HG02885 (cell line): ENCODE data around the gene PAQR8.

Experiments used
- ATAC-seq: cut with Tn5 transposase; IDR thresholded peaks from one replicate; pipeline ENCODE4 v1.9.1; 2021; ENCODE audit warnings: mild to moderate bottlenecking; ENCODE audit not compliant: unreplicated experiment, poor library complexity

Gene PAQR8

GRCh38 chr6:52400313-52401041 is 38.5 kb downstream of the PAQR8 start:
- ATAC-seq, result no peak

DNA sequence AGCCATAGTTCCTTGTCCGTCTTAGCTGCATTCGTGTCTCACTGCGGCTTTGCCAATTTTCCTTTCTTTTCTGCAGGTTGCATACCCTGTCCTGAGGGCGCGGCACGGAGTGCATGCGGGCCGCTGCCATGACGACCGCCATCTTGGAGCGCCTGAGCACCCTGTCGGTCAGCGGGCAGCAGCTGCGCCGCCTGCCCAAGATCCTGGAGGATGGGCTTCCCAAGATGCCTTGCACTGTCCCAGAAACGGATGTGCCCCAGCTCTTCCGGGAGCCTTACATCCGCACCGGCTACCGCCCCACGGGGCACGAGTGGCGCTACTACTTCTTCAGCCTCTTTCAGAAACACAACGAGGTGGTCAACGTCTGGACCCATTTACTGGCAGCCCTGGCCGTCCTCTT is 41.1 kb downstream of the PAQR8 start:
- no peak for ATAC-seq

- ATAC-seq, result no peak
These were observed 41.7 kb downstream of the PAQR8 start for GRCh38 chr6:52403627-52404026.

- ATAC-seq, result no peak
These were observed 43.3 kb downstream of the PAQR8 start for GRCh38 chr6:52405243-52405642.

GRCh38 chr6:52407467-52407866 is 45.5 kb downstream of the PAQR8 start:
- peak; percentile 76 for ATAC-seq

GRCh38 chr6:52409499-52409898 is 47.5 kb downstream of the PAQR8 start:
- ATAC-seq, result no peak

GRCh38 chr6:52410979-52411378 is 49.0 kb downstream of the PAQR8 start:
- no peak for ATAC-seq

DNA sequence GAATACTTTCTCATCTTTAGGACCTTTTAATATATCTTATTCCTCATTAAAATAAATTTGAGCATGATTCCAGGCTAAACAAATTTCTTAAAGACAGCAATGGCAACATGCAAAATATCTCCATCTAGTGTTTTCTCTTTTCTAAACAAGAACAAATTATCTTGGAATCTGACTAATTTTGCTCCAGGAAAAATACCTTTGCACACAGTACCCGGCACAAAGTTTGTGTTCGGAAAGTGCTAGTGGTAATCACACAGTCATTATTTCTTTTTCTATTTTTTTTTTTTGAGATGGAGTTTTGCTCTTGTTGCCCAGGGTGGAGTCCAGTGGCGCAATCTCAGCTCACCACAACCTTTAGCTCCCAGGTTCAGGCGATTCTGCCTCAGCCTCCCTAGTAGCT is 50.0 kb downstream of the PAQR8 start:
- ATAC-seq, result no peak

GRCh38 chr6:52415333-52415732 is 53.4 kb downstream of the PAQR8 start:
- ATAC-seq, result no peak

DNA sequence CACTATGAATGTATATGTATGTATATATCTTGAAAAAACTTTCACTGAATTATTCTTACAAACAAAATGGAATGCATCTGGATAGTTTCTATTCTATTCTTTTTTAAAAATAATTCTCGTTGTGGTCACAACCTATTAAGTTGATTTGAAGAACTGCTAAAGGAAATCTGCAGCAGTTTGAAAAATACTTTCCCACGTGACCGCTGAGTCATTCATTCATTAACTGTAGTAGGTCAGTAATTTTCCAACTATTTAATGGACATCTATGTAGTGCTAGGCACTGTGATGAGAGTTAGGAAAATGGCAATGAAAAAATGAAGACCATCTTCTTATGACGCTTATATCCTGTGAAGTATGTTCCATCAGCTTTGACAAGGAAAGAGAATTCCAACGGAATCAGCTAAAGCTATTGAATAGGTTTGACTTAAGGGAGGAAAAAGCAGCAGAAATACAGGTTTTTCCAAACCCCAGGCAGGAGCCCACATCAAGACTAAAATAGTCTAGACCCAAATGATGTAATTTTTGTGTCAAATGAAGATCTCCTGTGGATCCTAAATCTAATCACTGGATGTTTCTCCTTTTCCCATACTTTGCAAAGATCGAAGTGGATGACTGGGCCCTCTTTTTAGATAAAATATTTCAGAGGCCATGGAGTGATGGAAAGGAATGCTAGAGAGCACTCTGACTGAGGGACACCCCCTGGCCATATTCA is 54.1 kb downstream of the PAQR8 start:
- ATAC-seq, result no peak

DNA sequence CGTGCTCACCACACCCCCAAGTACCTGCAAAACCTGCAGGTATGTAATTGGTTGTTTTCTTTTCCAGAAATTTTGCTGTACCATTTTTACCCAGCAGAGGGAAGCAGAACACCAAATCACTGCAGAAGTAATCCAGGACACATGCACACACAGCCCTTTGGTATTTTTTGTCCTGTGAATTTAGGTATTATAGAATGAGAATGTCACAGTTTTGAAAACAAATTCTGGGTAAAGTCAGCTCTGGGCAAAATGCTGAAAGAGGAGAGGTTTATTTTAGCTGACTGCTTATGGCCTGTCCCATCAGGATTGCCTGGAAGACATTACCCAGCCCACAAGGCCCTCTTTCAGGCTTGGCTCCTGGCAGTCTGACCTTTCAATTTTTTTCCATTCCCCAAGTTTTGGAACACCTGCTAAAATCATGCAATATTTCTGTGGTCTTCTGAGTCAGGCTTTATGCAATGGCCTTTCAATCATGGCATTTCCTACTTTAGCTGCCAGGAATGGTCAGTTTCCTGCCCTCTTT is 54.7 kb downstream of the PAQR8 start:
- no peak for ATAC-seq

DNA sequence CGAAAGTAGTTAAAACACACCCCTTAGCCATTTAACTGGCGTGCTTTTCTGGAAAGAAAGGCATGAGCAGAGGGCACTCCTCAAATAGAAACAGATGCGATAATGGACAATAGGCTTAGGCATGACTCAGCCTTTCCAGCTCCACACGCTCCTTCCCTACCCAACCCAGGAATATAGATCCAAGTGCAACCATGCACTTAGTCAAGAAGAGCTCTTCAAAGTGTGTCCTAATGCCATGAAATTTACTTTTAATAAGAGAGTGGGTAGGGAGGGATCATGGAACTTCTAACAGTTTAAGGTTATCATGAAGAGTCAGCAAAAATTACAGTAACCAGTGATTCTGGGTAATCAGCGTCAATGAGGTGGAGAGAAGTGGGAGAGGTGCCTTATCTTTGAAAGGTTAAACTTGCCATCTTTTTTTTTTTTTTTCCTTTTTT is 55.7 kb downstream of the PAQR8 start:
- ATAC-seq, result no peak

DNA sequence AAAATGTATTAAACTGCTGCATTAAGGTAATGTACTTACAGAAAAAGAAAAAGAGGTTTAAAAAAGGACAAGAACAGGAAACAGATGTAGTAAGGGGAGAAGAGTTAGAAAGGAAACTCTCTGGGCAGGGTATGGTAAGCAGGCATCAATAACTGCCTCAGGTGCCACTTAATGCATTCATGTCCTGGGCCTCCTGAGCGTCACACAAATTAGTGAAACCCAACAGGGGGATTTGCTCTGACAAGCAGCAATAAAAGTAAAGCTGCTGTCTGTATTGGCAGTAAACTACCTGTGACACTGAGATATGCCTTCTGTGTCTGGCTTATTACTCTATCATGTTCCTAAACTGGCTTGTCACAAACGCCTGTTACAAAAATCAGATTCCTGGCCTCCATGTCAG is 56.7 kb downstream of the PAQR8 start:
- ATAC-seq, result no peak

GRCh38 chr6:52419809-52420667 is 58.1 kb downstream of the PAQR8 start, which contains the start of gene EFHC1:
EFHC1 (plus strand) TSS chr6:52420342; CDS start chr6:52420411, 69 bp downstream.
- peak; percentile 93 for ATAC-seq

- ATAC-seq, result no peak
These were observed 58.9 kb downstream of the PAQR8 start for GRCh38 chr6:52420668-52421358.

DNA sequence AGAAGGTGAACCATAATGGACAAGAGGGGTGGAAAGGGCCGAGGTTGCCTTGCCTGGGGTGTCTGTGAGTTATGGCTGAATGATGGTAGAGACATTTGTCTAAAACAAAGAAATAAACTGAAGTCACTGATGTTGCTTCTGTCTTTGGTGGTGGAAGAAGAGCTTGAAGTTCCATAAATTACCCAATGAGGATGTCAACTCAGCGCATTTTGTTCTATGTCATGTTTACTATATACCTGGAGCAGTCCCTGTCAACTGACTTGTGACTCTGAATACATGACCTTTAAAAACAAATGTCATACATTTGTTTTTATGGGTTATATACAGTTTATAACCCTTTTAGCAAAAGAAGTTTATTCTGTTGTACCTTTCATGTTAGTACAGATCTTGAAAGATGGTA is 60.2 kb downstream of the PAQR8 start:
- no peak for ATAC-seq

- no peak for ATAC-seq
These were observed 61.5 kb downstream of the PAQR8 start for GRCh38 chr6:52423448-52423847.

DNA sequence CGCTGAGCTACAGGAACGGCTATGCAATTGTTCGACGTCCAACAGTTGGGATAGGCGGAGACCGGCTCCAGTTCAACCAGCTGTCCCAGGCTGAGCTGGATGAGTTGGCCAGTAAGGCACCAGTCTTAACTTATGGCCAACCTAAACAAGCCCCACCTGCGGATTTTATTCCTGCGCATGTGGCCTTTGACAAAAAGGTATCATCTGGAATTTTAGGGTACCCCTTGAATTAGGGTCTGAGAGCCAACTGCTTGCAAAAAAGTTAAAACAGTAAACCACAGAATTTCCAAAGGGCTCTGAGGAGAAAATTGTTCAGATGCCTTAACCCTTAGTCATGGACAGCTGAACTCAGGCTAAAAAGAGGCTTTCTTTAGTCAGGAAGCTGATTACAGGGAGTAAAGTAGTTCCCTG is 62.0 kb downstream of the PAQR8 start:
- ATAC-seq, result no peak

- ATAC-seq, result no peak
These were observed 62.6 kb downstream of the PAQR8 start for GRCh38 chr6:52424513-52424912.

DNA sequence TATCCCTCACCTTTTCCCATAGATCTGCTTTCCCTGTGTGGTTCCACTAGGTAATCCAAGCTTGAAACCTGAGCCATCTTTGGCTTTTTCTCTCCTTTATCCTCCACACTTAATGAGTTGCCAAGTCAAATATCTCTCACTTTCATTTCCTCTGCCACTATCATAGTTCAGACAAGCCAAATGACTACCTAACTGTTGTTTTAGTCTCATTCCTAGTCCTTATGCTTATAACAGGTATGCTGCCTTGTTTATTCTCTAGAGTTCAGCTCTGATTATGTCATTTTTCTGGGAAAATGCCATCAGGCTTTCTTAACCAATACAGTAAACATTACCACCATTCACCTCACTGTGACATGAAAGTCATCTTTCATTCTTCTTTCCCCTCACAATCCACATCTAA is 64.7 kb downstream of the PAQR8 start:
- ATAC-seq, result peak; percentile 64
